Activated CD4-positive, alpha-beta T cell treated with anti-CD3 and anti-CD28 coated beads, Interleukin-2, amount 50 U/mL, for 1 hour (primary cell): Measurements from ENCODE around the gene EIF5A.

Source experiments
- DNase-seq: peaks from one replicate; pipeline ENCODE4 v3.0.0-alpha.2; 2020

Gene EIF5A

DNA sequence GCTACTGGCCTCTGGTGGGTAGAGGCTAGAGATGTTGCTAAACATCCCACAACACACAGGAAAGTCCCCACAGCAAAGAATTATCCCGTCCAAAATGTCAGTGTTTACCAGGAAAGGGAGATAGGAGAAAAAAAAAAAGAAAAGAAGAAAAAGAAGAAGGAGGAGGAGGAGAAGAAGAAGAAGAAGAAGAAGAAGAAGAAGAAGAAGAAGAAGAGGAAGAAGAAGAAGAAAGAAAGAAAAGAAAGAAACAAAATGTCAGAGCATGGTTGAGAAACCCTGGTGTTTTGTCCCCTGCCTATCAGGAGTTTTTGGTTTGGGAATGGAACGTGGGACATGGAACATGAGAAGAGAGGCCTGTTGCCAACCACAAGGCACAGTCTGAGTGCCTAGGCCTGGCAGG, 50.0 kb downstream of the EIF5A start:
- no peak for DNase-seq

DNA sequence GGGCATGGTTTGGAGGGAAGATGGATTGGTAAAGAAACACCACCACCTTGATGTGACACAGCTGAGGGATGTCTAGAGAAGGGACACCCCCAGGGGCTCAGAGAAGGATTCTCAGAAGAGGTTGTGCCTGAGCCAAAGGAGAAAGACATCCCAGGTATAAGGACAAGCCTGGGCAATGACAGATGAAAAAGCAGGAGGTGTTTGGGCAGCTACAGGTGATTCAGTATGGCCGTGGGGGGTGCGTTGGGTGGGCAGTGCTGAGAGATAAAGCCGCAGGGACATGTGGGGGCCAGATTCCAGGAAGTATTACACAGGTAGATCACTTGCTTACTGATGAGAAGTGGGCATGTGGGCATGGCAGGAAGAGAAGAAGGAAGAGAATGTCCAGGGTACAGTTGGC, 54.5 kb downstream of the EIF5A start:
- no peak for DNase-seq
